CD4-positive, alpha-beta T cell treated with Interleukin-2 at 100 ng/mL for 4 hours (primary cell): ENCODE measurements around the gene CFAP46.

Experiments used
- DNase-seq: peaks from one replicate; pipeline ENCODE4 v3.0.0-alpha.2; 2020; ENCODE audit warnings: low spot score

The CFAP46 gene

GRCh38 chr10:132880128-132880981 is 62.0 kb downstream of the CFAP46 start:
- DNase-seq = no peak

GRCh38 chr10:132879408-132880127 is 62.8 kb downstream of the CFAP46 start:
- no peak for DNase-seq

GRCh38 chr10:132878730-132879407 is 63.5 kb downstream of the CFAP46 start:
- no peak for DNase-seq

DNA sequence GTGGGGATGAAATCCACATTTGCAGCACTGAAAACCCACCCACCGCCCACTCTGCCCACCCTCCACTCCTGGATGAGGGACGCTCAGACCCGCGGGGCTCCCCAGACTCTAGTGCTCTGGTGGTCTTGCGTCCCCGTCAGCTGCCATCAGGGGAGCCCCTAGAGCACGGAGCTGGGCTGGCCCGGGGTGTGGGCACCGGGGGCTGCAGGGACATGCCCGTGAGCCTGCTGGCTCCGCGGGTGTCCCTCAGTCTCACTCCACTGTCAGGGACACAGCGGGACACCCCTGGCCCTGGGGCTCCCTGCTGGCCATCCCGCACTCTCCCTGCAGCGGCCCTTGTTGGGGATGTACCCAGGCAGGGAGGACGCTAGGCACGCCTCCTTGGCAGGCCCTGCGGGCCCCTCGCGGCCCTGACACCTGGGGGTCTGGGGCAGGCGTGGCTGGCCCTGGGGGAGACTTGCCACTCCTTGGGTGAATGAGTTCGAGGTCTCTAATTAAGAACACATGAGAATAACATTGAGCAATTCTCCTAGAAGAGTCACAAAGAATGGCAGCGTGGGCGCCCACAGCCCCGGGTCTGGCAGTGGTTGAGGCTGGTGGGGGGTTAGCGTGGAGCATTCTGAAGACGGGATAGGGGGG is 64.2 kb downstream of the CFAP46 start:
- DNase-seq = no peak

DNA sequence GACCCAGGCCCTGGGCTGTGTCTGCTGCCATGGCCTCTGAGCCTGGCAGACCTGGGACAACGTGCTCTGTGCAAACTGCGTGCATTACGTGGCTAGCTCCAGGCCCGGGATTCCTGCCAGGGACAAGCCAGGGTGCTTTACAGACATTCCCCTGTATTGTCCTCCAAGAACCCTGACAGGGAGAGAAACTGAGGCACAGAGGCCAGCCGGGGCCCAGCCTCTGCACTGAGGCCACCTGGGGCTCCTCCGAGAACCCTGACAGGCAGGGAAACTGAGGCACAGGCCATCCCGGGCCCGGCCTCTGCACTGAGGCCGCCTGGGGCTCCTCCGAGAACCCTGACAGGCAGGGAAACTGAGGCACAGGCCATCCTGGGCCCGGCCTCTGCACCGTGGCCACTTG is 64.9 kb downstream of the CFAP46 start:
- DNase-seq = no peak

- no peak for DNase-seq
Observed at GRCh38 chr10:132876993-132877431, 65.4 kb downstream of the CFAP46 start.

- no peak for DNase-seq
Observed at GRCh38 chr10:132876131-132876860, 66.1 kb downstream of the CFAP46 start.

GRCh38 chr10:132875435-132875834 is 66.9 kb downstream of the CFAP46 start:
- no peak for DNase-seq

- DNase-seq = no peak
Observed at GRCh38 chr10:132873395-132873794, 69.0 kb downstream of the CFAP46 start.

DNA sequence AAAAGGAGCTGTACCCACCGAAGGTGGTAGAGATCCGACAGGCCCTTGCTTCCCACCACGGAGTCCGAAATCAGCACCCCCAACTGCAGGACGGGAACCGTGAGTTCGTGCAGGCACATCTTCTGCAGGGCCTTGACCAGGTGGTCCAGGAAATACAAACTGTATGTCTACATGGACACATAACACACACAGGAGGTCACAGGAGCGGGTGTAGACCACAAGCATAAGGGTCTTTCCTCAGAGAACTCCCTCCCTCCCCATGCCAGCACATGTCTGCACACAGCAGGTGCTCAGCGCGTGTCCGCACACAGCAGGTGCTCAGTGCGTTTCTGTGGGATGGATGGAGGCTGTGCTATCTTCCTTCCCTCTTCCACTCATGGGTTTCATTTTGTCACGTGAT is 69.7 kb downstream of the CFAP46 start:
- no peak for DNase-seq

GRCh38 chr10:132870426-132870825 is 71.9 kb downstream of the CFAP46 start:
- DNase-seq = no peak

DNA sequence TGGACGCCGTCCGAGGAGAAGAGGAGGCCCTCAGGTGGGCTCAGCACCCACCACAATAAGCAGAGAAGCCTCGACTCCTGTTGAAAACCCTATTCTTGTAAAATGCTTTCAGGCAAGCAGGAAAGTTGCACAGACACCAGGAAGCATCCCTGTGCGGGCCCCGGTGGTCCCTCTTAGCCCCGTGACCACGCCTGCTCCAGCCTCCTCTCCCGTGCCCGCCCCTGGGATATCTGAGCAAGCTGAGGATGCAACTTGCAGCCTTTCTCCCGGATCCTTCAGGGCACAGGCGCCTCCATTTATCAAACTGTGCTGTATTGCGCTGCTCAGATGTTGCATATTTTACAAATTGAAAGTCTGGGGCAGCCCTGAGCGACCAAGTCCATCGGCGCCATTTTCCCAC is 72.7 kb downstream of the CFAP46 start:
- no peak for DNase-seq

- DNase-seq = no peak
Observed at GRCh38 chr10:132868995-132869394, 73.4 kb downstream of the CFAP46 start.

GRCh38 chr10:132867801-132868644 is 74.3 kb downstream of the CFAP46 start:
- DNase-seq = no peak

- DNase-seq = no peak
Observed at GRCh38 chr10:132866601-132867381, 75.6 kb downstream of the CFAP46 start.

DNA sequence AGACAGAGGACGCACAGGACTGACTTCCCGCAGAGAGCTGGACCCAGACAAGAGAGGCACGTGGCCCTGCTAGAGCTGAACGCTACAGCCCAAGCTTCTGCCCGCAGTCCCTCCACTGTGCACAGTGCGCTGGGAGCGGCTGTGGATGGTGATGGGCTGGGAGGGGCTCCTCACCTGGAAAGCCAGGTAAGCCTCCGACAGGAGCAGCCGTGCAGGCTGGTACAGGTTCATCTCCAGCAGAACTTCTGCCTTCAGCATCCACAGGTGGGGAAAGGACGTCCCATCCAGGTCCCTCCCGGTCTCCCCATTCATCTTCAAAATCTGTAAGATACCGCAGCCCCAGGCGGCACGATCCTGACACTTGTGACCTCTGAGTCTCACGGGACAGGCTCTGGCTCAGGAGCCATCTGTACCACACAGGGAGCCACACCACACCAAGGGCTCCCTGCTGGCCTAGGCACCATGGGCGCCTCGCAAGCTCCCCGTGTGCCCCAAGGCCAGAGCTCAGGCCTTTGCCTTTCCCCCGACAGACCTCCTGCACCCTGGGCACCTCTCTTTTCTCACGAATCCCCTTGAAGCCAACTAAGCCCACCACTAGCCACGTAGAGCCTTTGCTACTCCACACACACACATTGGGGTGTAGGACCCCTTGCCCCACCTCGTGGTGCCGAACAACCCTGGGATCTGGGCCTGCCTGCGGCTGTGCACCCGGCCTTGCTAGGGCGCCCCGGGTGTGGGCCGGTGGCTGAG is 76.3 kb downstream of the CFAP46 start:
- DNase-seq = no peak

GRCh38 chr10:132865171-132865631 is 77.2 kb downstream of the CFAP46 start:
- DNase-seq = no peak

DNA sequence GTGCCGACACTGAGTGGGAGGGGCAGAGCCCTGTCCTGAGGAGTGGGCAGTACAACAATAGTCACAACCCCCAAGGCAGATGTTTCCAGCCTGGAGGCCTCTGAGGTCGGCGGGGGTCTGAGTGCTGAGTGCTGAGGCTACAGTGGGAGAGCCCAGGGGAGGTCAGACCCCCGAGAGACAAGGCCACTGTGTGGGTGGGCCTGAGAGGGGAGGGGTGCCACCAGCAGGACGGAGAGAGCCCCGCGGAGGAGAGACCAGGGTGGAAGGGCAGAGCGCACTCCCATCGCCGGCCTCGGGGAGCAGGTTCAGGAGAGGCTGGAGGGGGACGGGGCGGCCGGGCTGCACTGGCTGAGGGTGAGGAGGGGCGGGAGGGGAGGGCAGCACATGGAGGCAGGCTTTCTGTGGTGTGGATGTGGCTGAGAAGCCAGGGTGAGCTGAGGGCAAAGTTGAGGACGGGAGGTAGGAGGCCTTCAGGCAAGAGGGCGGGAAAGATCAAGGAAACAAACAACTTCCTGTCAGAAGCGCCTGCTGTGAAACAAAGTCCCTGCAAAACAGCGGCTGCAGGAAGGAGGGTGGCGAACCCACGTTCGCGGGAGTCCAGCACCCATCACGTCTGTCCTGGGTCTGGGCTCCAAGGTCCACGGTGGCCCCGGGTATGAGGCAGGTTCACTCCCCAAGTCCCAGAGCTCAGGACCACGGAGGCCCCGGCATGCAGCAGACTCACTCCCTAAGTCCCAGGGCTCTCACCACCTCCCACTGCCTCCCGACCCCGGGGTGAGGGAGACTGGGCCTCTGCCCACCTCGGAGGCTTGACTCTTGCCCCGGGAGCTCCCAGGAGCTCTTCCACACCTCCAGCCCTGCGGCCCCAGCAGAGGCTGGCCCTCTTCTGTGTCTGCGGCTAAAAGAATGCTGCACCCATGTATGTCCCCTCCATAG is 79.6 kb downstream of the CFAP46 start:
- no peak for DNase-seq
